ENCODE measurements around the gene TMEM222.
A peak's percentile ranks its signal among the peaks of the same experiment; 100 is the strongest.

TMEM222 gene

DNA sequence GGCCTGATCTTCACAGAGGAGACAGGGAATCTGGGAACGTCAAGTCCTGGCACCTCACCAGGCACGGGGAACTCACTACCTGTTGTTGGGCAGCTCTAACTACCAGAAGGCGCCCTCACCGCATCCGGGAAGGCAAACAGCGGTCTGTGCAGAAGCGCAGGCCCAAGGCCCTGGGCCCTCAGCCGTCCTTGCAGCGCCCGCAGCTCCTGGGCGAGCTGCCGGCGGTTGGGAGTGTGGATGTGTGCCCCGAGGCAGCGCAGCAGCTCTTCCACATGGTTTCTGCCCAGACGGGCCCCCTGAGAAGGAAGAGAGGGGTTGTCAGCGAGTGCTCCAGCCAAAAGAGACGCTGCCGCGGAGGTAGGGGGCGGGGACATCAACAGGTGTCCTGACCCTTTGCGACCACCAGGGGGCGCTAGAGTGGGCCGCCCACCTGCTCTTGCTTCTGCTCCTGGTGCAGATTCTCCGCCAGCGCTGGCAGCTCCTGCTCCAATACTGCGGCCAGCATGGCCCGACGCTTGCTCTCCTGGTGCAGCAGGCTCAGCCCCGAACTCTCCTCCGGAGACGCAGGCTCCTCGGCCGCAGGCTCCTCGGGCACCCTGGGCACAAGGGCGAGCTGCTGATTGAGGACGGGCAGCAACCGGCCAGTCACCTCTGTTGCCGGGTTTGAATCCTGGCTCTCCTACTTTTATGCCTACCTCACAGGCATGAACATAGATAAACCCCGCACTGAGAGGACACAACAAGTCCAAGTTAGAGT lies 35.5 kb downstream of the TMEM222 start:
- peaks cover 44% of the 10 kb centered on the region for H3K4me1 Mint-ChIP-seq
- TF ChIP-seq, protein P1, sequence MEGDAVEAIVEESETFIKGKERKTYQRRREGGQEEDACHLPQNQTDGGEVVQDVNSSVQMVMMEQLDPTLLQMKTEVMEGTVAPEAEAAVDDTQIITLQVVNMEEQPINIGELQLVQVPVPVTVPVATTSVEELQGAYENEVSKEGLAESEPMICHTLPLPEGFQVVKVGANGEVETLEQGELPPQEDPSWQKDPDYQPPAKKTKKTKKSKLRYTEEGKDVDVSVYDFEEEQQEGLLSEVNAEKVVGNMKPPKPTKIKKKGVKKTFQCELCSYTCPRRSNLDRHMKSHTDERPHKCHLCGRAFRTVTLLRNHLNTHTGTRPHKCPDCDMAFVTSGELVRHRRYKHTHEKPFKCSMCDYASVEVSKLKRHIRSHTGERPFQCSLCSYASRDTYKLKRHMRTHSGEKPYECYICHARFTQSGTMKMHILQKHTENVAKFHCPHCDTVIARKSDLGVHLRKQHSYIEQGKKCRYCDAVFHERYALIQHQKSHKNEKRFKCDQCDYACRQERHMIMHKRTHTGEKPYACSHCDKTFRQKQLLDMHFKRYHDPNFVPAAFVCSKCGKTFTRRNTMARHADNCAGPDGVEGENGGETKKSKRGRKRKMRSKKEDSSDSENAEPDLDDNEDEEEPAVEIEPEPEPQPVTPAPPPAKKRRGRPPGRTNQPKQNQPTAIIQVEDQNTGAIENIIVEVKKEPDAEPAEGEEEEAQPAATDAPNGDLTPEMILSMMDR (IDR thresholded peaks at IDR 0.05) = peak; percentile 99
- H3K9me3 Mint-ChIP-seq = no peaks in the 10 kb centered on the region
- H3K27ac Mint-ChIP-seq = no peak overlapping the region
- no peak overlapping the region for H3K4me3 Mint-ChIP-seq
- H3K27me3 Mint-ChIP-seq (ENCODE audit: low read depth, poor library complexity) = peaks cover 42% of the 10 kb centered on the region
- DNase-seq = peak; percentile 84
- H3K36me3 Mint-ChIP-seq (ENCODE audit: low read depth) = peaks cover 10% of the 10 kb centered on the region

DNA sequence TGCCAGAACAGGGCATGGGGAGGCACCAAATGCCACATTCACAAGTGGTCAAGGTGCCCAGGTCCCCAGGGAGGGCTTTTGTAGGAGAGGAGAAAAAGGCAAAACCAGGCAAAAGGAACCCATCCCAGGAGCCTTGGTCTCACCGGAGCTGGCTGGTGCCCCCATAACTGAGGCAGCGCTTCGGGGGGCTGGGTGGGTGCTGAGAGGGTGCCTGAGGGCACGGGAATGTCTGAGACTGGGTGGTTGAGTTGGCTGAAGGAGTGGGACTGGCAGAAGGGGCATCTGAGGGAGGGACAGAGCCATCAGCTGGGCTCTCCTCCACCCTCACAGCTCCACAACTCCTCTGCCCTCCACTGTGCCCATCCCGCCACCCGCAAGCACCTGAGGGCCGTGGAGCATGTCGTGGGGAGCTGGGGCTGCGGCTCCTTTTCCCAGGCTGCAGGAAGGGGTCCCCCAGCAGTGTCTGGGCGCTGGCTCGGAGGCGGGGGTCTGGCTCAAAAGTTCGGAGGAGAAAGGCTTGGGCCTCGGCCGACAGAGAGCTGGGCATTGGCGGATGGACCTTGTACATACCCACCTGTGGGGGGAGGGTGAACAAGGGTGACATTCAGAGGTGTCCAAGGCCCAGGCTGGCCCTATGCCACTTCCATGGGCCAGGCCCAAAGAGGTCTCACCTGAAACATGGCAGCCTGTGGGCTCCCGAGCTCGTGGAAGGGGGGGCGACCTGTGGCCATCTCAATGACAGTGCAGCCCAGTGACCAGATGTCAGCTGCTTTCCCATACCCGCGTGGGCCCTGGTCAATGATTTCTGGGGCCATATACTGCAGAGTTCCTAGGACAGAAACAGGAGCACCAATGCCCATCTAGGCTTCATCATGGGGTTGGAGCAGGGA lies 36.3 kb downstream of the TMEM222 start:
- H3K4me3 Mint-ChIP-seq = no peak overlapping the region
- peaks cover 10% of the 10 kb centered on the region for H3K36me3 Mint-ChIP-seq (ENCODE audit: low read depth)
- no peaks in the 10 kb centered on the region for H3K9me3 Mint-ChIP-seq
- peaks cover 52% of the 10 kb centered on the region for H3K4me1 Mint-ChIP-seq
- TF ChIP-seq, protein P1 (IDR thresholded peaks at IDR 0.05) = no peak
- DNase-seq = no peak
- H3K27ac Mint-ChIP-seq = no peak overlapping the region
- peaks cover 42% of the 10 kb centered on the region for H3K27me3 Mint-ChIP-seq (ENCODE audit: low read depth, poor library complexity)

DNA sequence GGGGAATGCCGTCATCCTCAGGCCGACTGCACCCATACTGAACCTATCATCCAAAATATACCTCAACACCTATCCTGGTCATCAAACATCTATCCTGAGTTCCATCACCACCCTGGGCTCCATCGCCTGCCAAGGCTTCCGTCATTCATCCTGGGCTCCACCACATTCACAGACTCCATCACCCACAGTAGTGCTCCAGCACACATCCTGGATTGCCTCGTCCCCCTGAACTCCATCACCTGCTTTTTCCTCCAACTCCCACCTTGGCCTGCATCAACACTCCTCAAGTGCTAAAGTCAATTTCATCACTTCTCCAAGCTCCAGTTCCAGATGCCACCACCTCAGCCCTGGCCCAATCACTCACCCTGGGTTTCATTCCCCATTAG lies 37.0 kb downstream of the TMEM222 start:
- Mint-ChIP-seq H3K4me3 (peak overlapping the region; percentile 3), H3K36me3 (ENCODE audit: low read depth) (peaks cover 10% of the 10 kb centered on the region), H3K4me1 (peaks cover 54% of the 10 kb centered on the region), H3K9me3 (no peaks in the 10 kb centered on the region), H3K27ac (no peak overlapping the region), H3K27me3 (ENCODE audit: low read depth, poor library complexity) (peaks cover 42% of the 10 kb centered on the region)
- DNase-seq = no peak
- TF ChIP-seq, protein P1 (IDR thresholded peaks at IDR 0.05) = no peak

DNA sequence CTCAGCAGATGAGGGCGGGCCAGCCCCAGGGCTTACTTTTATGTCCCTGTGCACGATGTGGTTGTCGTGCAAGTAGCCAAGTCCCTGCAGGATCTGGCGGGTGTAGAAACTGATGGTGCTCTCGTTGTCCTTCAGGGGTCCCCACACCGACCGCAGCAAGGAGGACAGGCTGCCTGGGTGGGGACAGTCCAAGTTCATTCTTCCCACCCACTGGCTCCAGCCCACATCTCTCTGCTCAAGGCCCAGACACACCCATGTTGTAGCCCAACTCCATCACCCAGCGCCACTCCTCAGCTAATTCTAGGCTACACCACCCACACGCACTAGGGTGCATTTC lies 37.8 kb downstream of the TMEM222 start:
- Mint-ChIP-seq H3K27me3 (ENCODE audit: low read depth, poor library complexity) (peaks cover 45% of the 10 kb centered on the region), H3K27ac (no peak overlapping the region), H3K9me3 (no peaks in the 10 kb centered on the region), H3K4me1 (peaks cover 61% of the 10 kb centered on the region), H3K36me3 (ENCODE audit: low read depth) (peaks cover 10% of the 10 kb centered on the region), H3K4me3 (peak overlapping the region; percentile 75)
- DNase-seq = no peak
- TF ChIP-seq, protein P1 (IDR thresholded peaks at IDR 0.05) = no peak

DNA sequence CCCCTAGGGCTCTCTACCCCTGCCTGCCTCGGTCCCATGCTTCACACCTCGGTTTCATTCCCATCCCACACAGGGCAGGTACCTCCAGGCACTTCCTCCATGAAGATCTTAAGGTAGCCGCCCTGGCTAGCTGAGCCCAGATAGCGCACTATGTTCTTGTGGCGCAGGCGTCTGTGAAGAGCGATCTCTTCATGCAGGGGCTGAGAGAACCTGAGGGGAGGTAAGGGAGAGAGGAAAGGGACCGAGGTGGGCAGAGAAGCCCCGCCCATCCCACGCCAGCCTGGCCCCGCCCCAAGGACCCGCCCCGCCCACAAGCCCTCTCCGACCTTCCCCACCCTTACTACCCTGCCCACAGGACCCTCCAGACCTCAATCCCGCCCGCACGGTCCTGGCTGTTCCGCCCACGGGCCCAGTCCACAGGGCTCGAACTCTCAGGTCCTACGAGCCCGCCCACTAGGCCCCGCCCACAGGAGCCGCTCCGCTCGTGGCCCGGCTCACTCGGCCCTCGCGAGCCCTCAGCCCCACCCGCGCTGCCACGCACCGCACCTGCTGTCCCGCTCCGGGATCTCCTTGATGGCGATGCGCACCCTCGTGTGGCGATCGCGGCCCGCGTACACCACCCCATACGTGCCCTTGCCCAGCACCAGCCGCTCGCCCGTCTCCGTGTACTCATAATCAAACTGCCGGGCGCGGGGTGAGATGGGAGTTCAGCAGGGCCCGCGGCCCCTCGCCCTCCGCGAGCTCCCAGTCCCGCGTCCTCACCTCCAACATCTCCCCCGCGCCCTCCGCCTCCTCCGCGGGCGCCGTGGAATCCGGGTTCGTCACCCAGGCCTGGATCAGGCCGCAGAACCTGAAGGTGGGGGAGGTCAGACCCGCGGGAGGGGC lies 38.4 kb downstream of the TMEM222 start:
- Mint-ChIP-seq H3K36me3 (ENCODE audit: low read depth) (peaks cover 9% of the 10 kb centered on the region), H3K27ac (no peak overlapping the region)
- DNase-seq = peak; percentile 59

More for the DNA sequence above, 38.4 kb downstream of the TMEM222 start:
- H3K4me1 Mint-ChIP-seq = peaks cover 63% of the 10 kb centered on the region
- H3K27me3 Mint-ChIP-seq (ENCODE audit: low read depth, poor library complexity) = peaks cover 40% of the 10 kb centered on the region
- H3K4me3 Mint-ChIP-seq = peak overlapping the region; percentile 75
- H3K9me3 Mint-ChIP-seq = no peaks in the 10 kb centered on the region
- TF ChIP-seq, protein P1 (IDR thresholded peaks at IDR 0.05) = no peak

Measured in nephron progenitor cell (in vitro differentiated cells).